Measurements from ENCODE around the gene EXOC4. TPM values are rescaled to one million over a fixed set of nuclear protein-coding genes. Genes with fewer than 3 reads are reported as not detected.

The EXOC4 gene
- total and polyA plus RNA-seq, 2 donors (not counting 1 experiment from before 2014, with no cell fraction given) = 79.6 to 158 TPM

- Histone ChIP-seq H3K9me3 (ENCODE audit: control insufficient read depth, insufficient read depth, low read depth, low read length) (no peaks in the 10 kb centered on the region), H3K79me2 (ENCODE audit: control insufficient read depth, insufficient read depth, low read length) (no peaks in the 10 kb centered on the region), H4K20me1 (ENCODE audit: control insufficient read depth, extremely low read depth, insufficient read depth, low read length) (no peaks in the 10 kb centered on the region), H3K4me2 (ENCODE audit: extremely low read depth, insufficient read depth, low read length) (no peak overlapping the region), H3K27ac (ENCODE audit: insufficient read depth, low read length) (no peak overlapping the region), H3K4me3 (replicated peaks in 1 of 4; ENCODE audit: control extremely low read depth in 1 of 4, insufficient read depth in 1 of 4, low read depth in 3 of 4, low read length in 4 of 4) (no peak overlapping the region), H3K36me3 (ENCODE audit: control insufficient read depth, insufficient read depth, low read length) (peaks cover 2% of the 10 kb centered on the region), H3K4me1 (ENCODE audit: control insufficient read depth, extremely low read depth, insufficient read depth, low read length) (no peaks in the 10 kb centered on the region), H3K27me3 (ENCODE audit: control insufficient read depth, insufficient read depth, low read length) (no peaks in the 10 kb centered on the region), H2AFZ (ENCODE audit: low read length) (no peak overlapping the region), H3K9ac (ENCODE audit: insufficient read depth, low read length) (no peak overlapping the region)
- DNase-seq (ENCODE audit: low read depth in 2 of 2) = no peak
- no peak for TF ChIP-seq CTCF (conservative IDR thresholded peaks at IDR 0.05 in 1 of 2, IDR thresholded peaks at IDR 0.05 in 1 of 2; ENCODE audit: low read depth in 1 of 2, low read length in 2 of 2)
- TF ChIP-seq EZH2 (IDR thresholded peaks at IDR 0.05; ENCODE audit: low read length, missing control alignments) = no peak
Measured at GRCh38 chr7:133303372-133303771, 50.5 kb downstream of the EXOC4 start.

- no peak for TF ChIP-seq CTCF (conservative IDR thresholded peaks at IDR 0.05 in 1 of 2, IDR thresholded peaks at IDR 0.05 in 1 of 2; ENCODE audit: low read depth in 1 of 2, low read length in 2 of 2)
- TF ChIP-seq EZH2 (IDR thresholded peaks at IDR 0.05; ENCODE audit: low read length, missing control alignments) = no peak
- no peak overlapping the region for H3K27ac ChIP-seq (ENCODE audit: insufficient read depth, low read length)
- H4K20me1 ChIP-seq (ENCODE audit: control insufficient read depth, extremely low read depth, insufficient read depth, low read length) = no peaks in the 10 kb centered on the region
- no peak overlapping the region for H3K9ac ChIP-seq (ENCODE audit: insufficient read depth, low read length)
- no peaks in the 10 kb centered on the region for H3K9me3 ChIP-seq (ENCODE audit: control insufficient read depth, insufficient read depth, low read depth, low read length)
- no peak for DNase-seq (ENCODE audit: low read depth in 2 of 2)
- H2AFZ ChIP-seq (ENCODE audit: low read length) = no peak overlapping the region
- no peaks in the 10 kb centered on the region for H3K79me2 ChIP-seq (ENCODE audit: control insufficient read depth, insufficient read depth, low read length)
- H3K36me3 ChIP-seq (ENCODE audit: control insufficient read depth, insufficient read depth, low read length) = peaks cover 2% of the 10 kb centered on the region
- H3K4me1 ChIP-seq (ENCODE audit: control insufficient read depth, extremely low read depth, insufficient read depth, low read length) = no peaks in the 10 kb centered on the region
- H3K4me3 ChIP-seq (replicated peaks in 1 of 4; ENCODE audit: control extremely low read depth in 1 of 4, insufficient read depth in 1 of 4, low read depth in 3 of 4, low read length in 4 of 4) = no peak overlapping the region
- H3K4me2 ChIP-seq (ENCODE audit: extremely low read depth, insufficient read depth, low read length) = no peak overlapping the region
- no peaks in the 10 kb centered on the region for H3K27me3 ChIP-seq (ENCODE audit: control insufficient read depth, insufficient read depth, low read length)
Measured at GRCh38 chr7:133303931-133304330, 51.1 kb downstream of the EXOC4 start.

GRCh38 chr7:133309333-133309732 is 56.5 kb downstream of the EXOC4 start:
- H4K20me1 ChIP-seq (ENCODE audit: control insufficient read depth, extremely low read depth, insufficient read depth, low read length) = peaks cover 2% of the 10 kb centered on the region
- H3K9ac ChIP-seq (ENCODE audit: insufficient read depth, low read length) = no peak overlapping the region
- H3K4me2 ChIP-seq (ENCODE audit: extremely low read depth, insufficient read depth, low read length) = no peak overlapping the region
- peaks cover 2% of the 10 kb centered on the region for H3K36me3 ChIP-seq (ENCODE audit: control insufficient read depth, insufficient read depth, low read length)
- no peaks in the 10 kb centered on the region for H3K27me3 ChIP-seq (ENCODE audit: control insufficient read depth, insufficient read depth, low read length)
- no peak overlapping the region for H3K4me3 ChIP-seq (replicated peaks in 1 of 4; ENCODE audit: control extremely low read depth in 1 of 4, insufficient read depth in 1 of 4, low read depth in 3 of 4, low read length in 4 of 4)
- H2AFZ ChIP-seq (ENCODE audit: low read length) = no peak overlapping the region
- no peaks in the 10 kb centered on the region for H3K9me3 ChIP-seq (ENCODE audit: control insufficient read depth, insufficient read depth, low read depth, low read length)
- H3K79me2 ChIP-seq (ENCODE audit: control insufficient read depth, insufficient read depth, low read length) = no peaks in the 10 kb centered on the region
- no peak for TF ChIP-seq CTCF (conservative IDR thresholded peaks at IDR 0.05 in 1 of 2, IDR thresholded peaks at IDR 0.05 in 1 of 2; ENCODE audit: low read depth in 1 of 2, low read length in 2 of 2)
- TF ChIP-seq EZH2 (IDR thresholded peaks at IDR 0.05; ENCODE audit: low read length, missing control alignments) = no peak
- H3K4me1 ChIP-seq (ENCODE audit: control insufficient read depth, extremely low read depth, insufficient read depth, low read length) = no peaks in the 10 kb centered on the region
- no peak overlapping the region for H3K27ac ChIP-seq (ENCODE audit: insufficient read depth, low read length)
- no peak for DNase-seq (ENCODE audit: low read depth in 2 of 2)

Measured in fibroblast of lung (primary cell).